Calu3 (cell line): ENCODE measurements around the gene FERMT2. TPM values are rescaled to one million over a fixed set of nuclear protein-coding genes. Genes with fewer than 3 reads are reported as not detected.

ENCODE experiments used
- BruUV-seq: library from RNA; stranded (reverse); fragments of 400-500 nt; replicated peaks from 2 replicates; lab custom pipeline; 2021; lab: Mats Ljungman, UMichigan
- CTCF ChIA-PET: fragments of 300-600 bp; sonication (Branson Sonifier 250); formaldehyde crosslinking; loops from one replicate; lab custom pipeline; 2022; ENCODE audit warnings: antibody characterized with exemption; lab: Charles Lee
- DNase-seq: peaks from one replicate; pipeline ENCODE4 v3.0.0; 2022
- H3K27ac Mint-ChIP-seq: one replicate; pipeline ENCODE4 v1.8.0; 2022; ENCODE audit warnings: mixed read lengths; ENCODE audit not compliant: unreplicated experiment
- H3K27me3 Mint-ChIP-seq: one replicate; pipeline ENCODE4 v1.8.0; 2022; ENCODE audit warnings: mixed read lengths; ENCODE audit not compliant: unreplicated experiment
- H3K36me3 Mint-ChIP-seq: one replicate; pipeline ENCODE4 v1.8.0; 2022; ENCODE audit warnings: mild to moderate bottlenecking, moderate library complexity, mixed read lengths; ENCODE audit not compliant: insufficient read depth, unreplicated experiment
- H3K4me1 Mint-ChIP-seq: one replicate; pipeline ENCODE4 v1.8.0; 2022; ENCODE audit warnings: mild to moderate bottlenecking, low read depth, mixed read lengths; ENCODE audit not compliant: unreplicated experiment
- H3K4me3 Mint-ChIP-seq: one replicate; pipeline ENCODE4 v1.8.0; 2022; ENCODE audit warnings: mild to moderate bottlenecking, low read depth, moderate library complexity, mixed read lengths; ENCODE audit not compliant: unreplicated experiment
- H3K9me3 Mint-ChIP-seq: one replicate; pipeline ENCODE4 v1.8.0; 2022; ENCODE audit warnings: low read depth, mixed read lengths; ENCODE audit not compliant: unreplicated experiment
- CTCF ChIP-seq: fragments of 200-600 bp; IDR thresholded peaks from one replicate; pipeline ENCODE4 v1.8.0; 2022; ENCODE audit warnings: antibody characterized with exemption; ENCODE audit not compliant: unreplicated experiment
- intact Hi-C: fragments of 100-400 bp; cut with micrococcal nuclease; formaldehyde crosslinking; loops from one replicate; pipeline ENCODE4 v1.10.0; 2022; ENCODE audit not compliant: unreplicated experiment
- total RNA-seq: library from RNA; stranded (reverse); gene quantifications from 2 replicates; pipeline ENCODE4 v1.2.3, GENCODE V29; 2022

The FERMT2 gene
- total RNA-seq, 1 experiment from 2014 or later, result 21.0 TPM

GRCh38 chr14:52919971-52920370 is 30.9 kb downstream of the FERMT2 start:
- BruUV-seq, result no TSS peak
- Mint-ChIP-seq H3K9me3 (no peaks in the 10 kb centered on the region), H3K27me3 (no peaks in the 10 kb centered on the region), H3K4me1 (peaks cover 55% of the 10 kb centered on the region), H3K36me3 (peaks cover 10% of the 10 kb centered on the region), H3K4me3 (peak overlapping the region; percentile 52), H3K27ac (peak overlapping the region; percentile 98)
- TF ChIP-seq CTCF, result no peak
- intact Hi-C loops, result loop anchor here (2.0 kb wide), 1 partner anchor 29 kb away; no protein-coding TSS in a partner anchor
- no peak for DNase-seq
- CTCF ChIA-PET, result interaction anchor here (0.5 to 1.6 kb wide), 3 partner anchors 10 to 386 kb away, joined by 3 to 5 read pairs (median 3); no protein-coding TSS in a partner anchor

GRCh38 chr14:52918486-52918885 is 32.4 kb downstream of the FERMT2 start:
- CTCF ChIA-PET, result interaction anchor here (0.6 to 1.0 kb wide), 4 partner anchors 26 to 387 kb away, joined by 3 to 7 read pairs (median 3); no protein-coding TSS in a partner anchor
- Mint-ChIP-seq H3K27ac (peak overlapping the region; percentile 98), H3K27me3 (no peaks in the 10 kb centered on the region), H3K9me3 (no peaks in the 10 kb centered on the region), H3K4me3 (no peak overlapping the region), H3K36me3 (peaks cover 10% of the 10 kb centered on the region), H3K4me1 (peaks cover 42% of the 10 kb centered on the region)
- no peak for DNase-seq
- no peak for TF ChIP-seq CTCF
- BruUV-seq, result no TSS peak
- intact Hi-C loops, result no loop called here

- peak overlapping the region; percentile 74 for H3K27ac Mint-ChIP-seq
- no peaks in the 10 kb centered on the region for H3K9me3 Mint-ChIP-seq
- peaks cover 10% of the 10 kb centered on the region for H3K36me3 Mint-ChIP-seq
- no peak for TF ChIP-seq CTCF
- intact Hi-C loops, result no loop called here
- CTCF ChIA-PET, result no interaction called here
- no peaks in the 10 kb centered on the region for H3K27me3 Mint-ChIP-seq
- no peak overlapping the region for H3K4me3 Mint-ChIP-seq
- no TSS peak for BruUV-seq
- peaks cover 39% of the 10 kb centered on the region for H3K4me1 Mint-ChIP-seq
- DNase-seq, result no peak
These were observed 33.1 kb downstream of the FERMT2 start for GRCh38 chr14:52917735-52918134.

- H3K36me3 Mint-ChIP-seq, result no peaks in the 10 kb centered on the region
- no peaks in the 10 kb centered on the region for H3K27me3 Mint-ChIP-seq
- no peak for DNase-seq
- H3K4me1 Mint-ChIP-seq, result peaks cover 13% of the 10 kb centered on the region
- CTCF ChIA-PET, result no interaction called here
- BruUV-seq, result no TSS peak
- H3K4me3 Mint-ChIP-seq, result no peak overlapping the region
- no peak overlapping the region for H3K27ac Mint-ChIP-seq
- intact Hi-C loops, result no loop called here
- TF ChIP-seq CTCF, result no peak
- no peaks in the 10 kb centered on the region for H3K9me3 Mint-ChIP-seq
These were observed 36.6 kb downstream of the FERMT2 start for GRCh38 chr14:52914295-52914694.
